ENCODE data around the gene SLC35F3.

DNA sequence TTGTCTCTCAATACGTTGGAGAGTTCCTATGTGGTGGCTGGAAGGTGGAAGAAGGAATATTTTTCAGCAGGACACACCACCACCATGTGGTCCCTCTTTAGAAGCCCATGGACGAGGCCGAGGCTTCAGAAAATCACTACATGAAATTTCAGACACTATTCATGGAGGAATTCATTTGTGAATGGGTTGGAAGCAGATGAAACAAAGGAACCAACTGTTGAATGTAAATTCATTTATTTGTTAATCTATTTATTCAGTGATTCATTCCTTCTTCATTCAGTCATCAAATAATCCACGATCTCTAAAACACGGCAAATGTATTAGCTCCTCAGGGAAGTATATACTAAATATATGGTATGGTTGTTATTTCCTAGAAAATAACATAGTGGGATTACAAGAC, 12.2 kb downstream of the SLC35F3 start:
- TF ChIP-seq RAD21 (CRISPR knock-in tag; conservative IDR thresholded peaks at IDR 0.05 in 1 of 2, IDR thresholded peaks at IDR 0.05 in 1 of 2) (no peak), EP300 (IDR thresholded peaks at IDR 0.05; ENCODE audit: low read length) (no peak), SREBF2 (CRISPR knock-in tag; IDR thresholded peaks at IDR 0.05) (no peak), PCBP2 (IDR thresholded peaks at IDR 0.05; ENCODE audit: low read depth, low read length, poor library complexity, severe bottlenecking) (no peak), GATA2 (CRISPR knock-in tag; IDR thresholded peaks at IDR 0.05) (no peak), POLR2A (conservative IDR thresholded peaks at IDR 0.05) (no peak), CBX3 (IDR thresholded peaks at IDR 0.05; ENCODE audit: borderline replicate concordance in 1 of 2, low read length in 2 of 2) (no peak), SMAD2 (IDR thresholded peaks at IDR 0.05; ENCODE audit: low read depth, low read length) (no peak)
- TF ChIP-seq, protein P1, sequence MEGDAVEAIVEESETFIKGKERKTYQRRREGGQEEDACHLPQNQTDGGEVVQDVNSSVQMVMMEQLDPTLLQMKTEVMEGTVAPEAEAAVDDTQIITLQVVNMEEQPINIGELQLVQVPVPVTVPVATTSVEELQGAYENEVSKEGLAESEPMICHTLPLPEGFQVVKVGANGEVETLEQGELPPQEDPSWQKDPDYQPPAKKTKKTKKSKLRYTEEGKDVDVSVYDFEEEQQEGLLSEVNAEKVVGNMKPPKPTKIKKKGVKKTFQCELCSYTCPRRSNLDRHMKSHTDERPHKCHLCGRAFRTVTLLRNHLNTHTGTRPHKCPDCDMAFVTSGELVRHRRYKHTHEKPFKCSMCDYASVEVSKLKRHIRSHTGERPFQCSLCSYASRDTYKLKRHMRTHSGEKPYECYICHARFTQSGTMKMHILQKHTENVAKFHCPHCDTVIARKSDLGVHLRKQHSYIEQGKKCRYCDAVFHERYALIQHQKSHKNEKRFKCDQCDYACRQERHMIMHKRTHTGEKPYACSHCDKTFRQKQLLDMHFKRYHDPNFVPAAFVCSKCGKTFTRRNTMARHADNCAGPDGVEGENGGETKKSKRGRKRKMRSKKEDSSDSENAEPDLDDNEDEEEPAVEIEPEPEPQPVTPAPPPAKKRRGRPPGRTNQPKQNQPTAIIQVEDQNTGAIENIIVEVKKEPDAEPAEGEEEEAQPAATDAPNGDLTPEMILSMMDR (IDR thresholded peaks at IDR 0.05 in 2 of 3, conservative IDR thresholded peaks at IDR 0.05 in 1 of 3; ENCODE audit: insufficient read depth in 2 of 3, low read depth in 1 of 3, low read length in 3 of 3), result no peak
- TF ChIP-seq, protein P2, sequence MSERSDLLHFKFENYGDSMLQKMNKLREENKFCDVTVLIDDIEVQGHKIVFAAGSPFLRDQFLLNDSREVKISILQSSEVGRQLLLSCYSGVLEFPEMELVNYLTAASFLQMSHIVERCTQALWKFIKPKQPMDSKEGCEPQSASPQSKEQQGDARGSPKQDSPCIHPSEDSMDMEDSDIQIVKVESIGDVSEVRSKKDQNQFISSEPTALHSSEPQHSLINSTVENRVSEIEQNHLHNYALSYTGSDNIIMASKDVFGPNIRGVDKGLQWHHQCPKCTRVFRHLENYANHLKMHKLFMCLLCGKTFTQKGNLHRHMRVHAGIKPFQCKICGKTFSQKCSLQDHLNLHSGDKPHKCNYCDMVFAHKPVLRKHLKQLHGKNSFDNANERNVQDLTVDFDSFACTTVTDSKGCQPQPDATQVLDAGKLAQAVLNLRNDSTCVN (CRISPR knock-in tag; IDR thresholded peaks at IDR 0.05), result no peak
- TF ChIP-seq, protein P3, sequence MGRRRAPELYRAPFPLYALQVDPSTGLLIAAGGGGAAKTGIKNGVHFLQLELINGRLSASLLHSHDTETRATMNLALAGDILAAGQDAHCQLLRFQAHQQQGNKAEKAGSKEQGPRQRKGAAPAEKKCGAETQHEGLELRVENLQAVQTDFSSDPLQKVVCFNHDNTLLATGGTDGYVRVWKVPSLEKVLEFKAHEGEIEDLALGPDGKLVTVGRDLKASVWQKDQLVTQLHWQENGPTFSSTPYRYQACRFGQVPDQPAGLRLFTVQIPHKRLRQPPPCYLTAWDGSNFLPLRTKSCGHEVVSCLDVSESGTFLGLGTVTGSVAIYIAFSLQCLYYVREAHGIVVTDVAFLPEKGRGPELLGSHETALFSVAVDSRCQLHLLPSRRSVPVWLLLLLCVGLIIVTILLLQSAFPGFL (CRISPR knock-in tag; IDR thresholded peaks at IDR 0.05), result no peak
- TF ChIP-seq, protein P4, sequence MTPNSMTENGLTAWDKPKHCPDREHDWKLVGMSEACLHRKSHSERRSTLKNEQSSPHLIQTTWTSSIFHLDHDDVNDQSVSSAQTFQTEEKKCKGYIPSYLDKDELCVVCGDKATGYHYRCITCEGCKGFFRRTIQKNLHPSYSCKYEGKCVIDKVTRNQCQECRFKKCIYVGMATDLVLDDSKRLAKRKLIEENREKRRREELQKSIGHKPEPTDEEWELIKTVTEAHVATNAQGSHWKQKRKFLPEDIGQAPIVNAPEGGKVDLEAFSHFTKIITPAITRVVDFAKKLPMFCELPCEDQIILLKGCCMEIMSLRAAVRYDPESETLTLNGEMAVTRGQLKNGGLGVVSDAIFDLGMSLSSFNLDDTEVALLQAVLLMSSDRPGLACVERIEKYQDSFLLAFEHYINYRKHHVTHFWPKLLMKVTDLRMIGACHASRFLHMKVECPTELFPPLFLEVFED (CRISPR knock-in tag; conservative IDR thresholded peaks at IDR 0.05), result no peak
- TF ChIP-seq, protein P5, sequence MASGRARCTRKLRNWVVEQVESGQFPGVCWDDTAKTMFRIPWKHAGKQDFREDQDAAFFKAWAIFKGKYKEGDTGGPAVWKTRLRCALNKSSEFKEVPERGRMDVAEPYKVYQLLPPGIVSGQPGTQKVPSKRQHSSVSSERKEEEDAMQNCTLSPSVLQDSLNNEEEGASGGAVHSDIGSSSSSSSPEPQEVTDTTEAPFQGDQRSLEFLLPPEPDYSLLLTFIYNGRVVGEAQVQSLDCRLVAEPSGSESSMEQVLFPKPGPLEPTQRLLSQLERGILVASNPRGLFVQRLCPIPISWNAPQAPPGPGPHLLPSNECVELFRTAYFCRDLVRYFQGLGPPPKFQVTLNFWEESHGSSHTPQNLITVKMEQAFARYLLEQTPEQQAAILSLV (tag; IDR thresholded peaks at IDR 0.05), result no peak

Measured in K562 (cell line).